CD4-positive, alpha-beta T cell (primary cell): ENCODE data around the gene REV3L. TPM values are rescaled to one million over a fixed set of nuclear protein-coding genes. Genes with fewer than 3 reads are reported as not detected.

Source experiments
- ATAC-seq: fragments of 200-7000 bp; cut with Tn5 transposase; one replicate; pipeline ENCODE4 v1.10.0; 2022; ENCODE audit warnings: mild to moderate bottlenecking; ENCODE audit not compliant: poor library complexity
- CTCF ChIA-PET: fragments of 350-600 bp; sonication (Branson Sonifier 250); formaldehyde crosslinking; loops from one replicate; lab custom pipeline; 2021; ENCODE audit warnings: antibody characterized with exemption, inconsistent platforms; lab: Charles Lee
- POLR2A ChIA-PET: fragments of 350-600 bp; sonication (Branson Sonifier 250); formaldehyde crosslinking; loops from one replicate; lab custom pipeline; 2021; ENCODE audit warnings: antibody characterized with exemption, inconsistent platforms; lab: Charles Lee
- DNase-seq, 14 experiments: peaks; one replicate each; pipeline ENCODE4 v3.0.0-alpha.2; 2013 to 2020; ENCODE audit warnings: mixed read lengths in 2 of 14
- H3K27ac ChIP-seq, 2 donors: one replicate each; pipeline versions ENCODE4 v1.5.1 to v1.7.0; 2013; ENCODE audit warnings: low read length in 2 of 2, low read depth in 1 of 2, mild to moderate bottlenecking in 1 of 2
- H3K27me3 ChIP-seq, 2 experiments: 1 replicate in 1 of 2; 2 replicates in 1 of 2; pipeline versions ENCODE4 v1.6.1 to v1.7.0; 2013; ENCODE audit warnings: low read length in 2 of 2, control low read depth in 1 of 2, mild to moderate bottlenecking in 1 of 2, moderate library complexity in 1 of 2; ENCODE audit not compliant: insufficient read depth in 2 of 2, control insufficient read depth in 1 of 2
- H3K36me3 ChIP-seq: one replicate; pipeline ENCODE4 v1.6.1; 2013; ENCODE audit warnings: low read length, control low read depth; ENCODE audit not compliant: insufficient read depth
- H3K4me1 ChIP-seq: one replicate; pipeline ENCODE4 v1.6.1; 2013; ENCODE audit warnings: low read length, control low read depth; ENCODE audit not compliant: insufficient read depth
- H3K4me3 ChIP-seq: one replicate; pipeline ENCODE4 v1.5.1; 2013; ENCODE audit warnings: mild to moderate bottlenecking, low read length, moderate library complexity
- H3K9me3 ChIP-seq, 2 experiments: 1 replicate in 1 of 2; 2 replicates in 1 of 2; pipeline versions ENCODE4 v1.6.1 to v1.7.0; 2013; ENCODE audit warnings: low read length in 2 of 2, mild to moderate bottlenecking in 2 of 2, control low read depth in 1 of 2, moderate library complexity in 1 of 2; ENCODE audit not compliant: control insufficient read depth in 1 of 2, insufficient read depth in 1 of 2
- H3K27ac Mint-ChIP-seq: one replicate; pipeline ENCODE4 v1.8.0; 2020; ENCODE audit warnings: mixed read lengths
- H3K27me3 Mint-ChIP-seq: one replicate; pipeline ENCODE4 v1.8.0; 2021; ENCODE audit warnings: mixed read lengths
- H3K36me3 Mint-ChIP-seq: one replicate; pipeline ENCODE4 v1.8.0; 2021; ENCODE audit warnings: low read depth, mixed read lengths
- H3K4me1 Mint-ChIP-seq: one replicate; pipeline ENCODE4 v1.8.0; 2021; ENCODE audit warnings: low read depth, mixed read lengths
- H3K4me3 Mint-ChIP-seq: one replicate; pipeline ENCODE4 v1.8.0; 2020; ENCODE audit warnings: mild to moderate bottlenecking, mixed read lengths
- H3K9me3 Mint-ChIP-seq: one replicate; pipeline ENCODE4 v1.8.0; 2020; ENCODE audit warnings: mixed read lengths
- intact Hi-C, 2 experiments: fragments of 100-400 bp; cut with DNase I in 1 of 2; cut with micrococcal nuclease in 1 of 2; formaldehyde crosslinking; loops; one replicate each; pipeline versions ENCODE4 v1.15.1 to v1.9.0; 2023 to 2025; cut with DNase I, micrococcal nuclease
- total RNA-seq, 174 experiments: library from RNA in 2 of 174; stranded (reverse) in 2 of 174; gene quantifications; one replicate each; pipeline ENCODE4 v1.2.3 and lab custom pipeline; 2021 to 2026
- TF ChIP-seq, protein P1 (sequence below): fragments of 200-600 bp; IDR thresholded peaks from one replicate; pipeline ENCODE4 v1.8.0; 2022; ENCODE audit warnings: antibody characterized with exemption, mild to moderate bottlenecking

Gene REV3L
- total RNA-seq, 2 experiments from 2014 or later: 17.0 to 20.6 TPM

DNA sequence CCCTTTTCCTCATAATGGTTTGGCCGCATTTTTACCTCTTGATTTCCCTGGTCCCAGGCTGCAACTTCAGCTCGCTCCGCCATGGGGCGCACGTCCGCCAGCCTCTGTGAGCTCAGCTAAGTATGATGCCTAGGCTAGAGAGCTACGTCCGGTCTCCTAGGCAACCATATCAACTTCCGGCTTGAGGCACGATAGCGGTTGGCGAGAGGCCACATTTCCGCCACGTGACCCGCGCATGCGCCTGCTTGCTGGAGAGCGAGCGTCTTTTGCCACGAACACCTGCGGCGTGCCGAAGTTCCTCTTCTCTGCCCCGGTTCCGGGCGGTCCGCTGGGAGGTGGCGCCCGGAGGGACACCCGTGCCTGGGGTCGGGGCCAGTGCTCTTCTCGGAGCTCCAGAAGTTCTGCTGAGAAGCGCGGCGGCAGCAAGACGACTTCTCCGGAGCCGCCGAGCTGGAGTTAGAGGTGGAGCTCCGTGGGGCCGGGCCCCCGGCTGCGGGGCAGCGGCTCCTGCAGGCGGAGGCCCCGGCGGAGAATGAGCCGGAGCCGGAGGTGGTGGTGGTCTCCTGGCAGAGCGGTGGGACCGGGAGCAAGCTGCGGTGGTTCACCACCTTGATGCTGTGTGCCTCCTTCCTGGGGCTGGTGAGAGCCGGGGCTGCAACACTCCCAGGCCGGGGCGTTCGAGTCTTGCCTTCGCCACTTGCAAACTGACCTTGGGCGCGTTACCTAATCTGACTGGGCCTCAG, 223.8 kb downstream of the REV3L start:
- Mint-ChIP-seq H3K27me3 (no peaks in the 10 kb centered on the region), H3K4me1 (peaks cover 35% of the 10 kb centered on the region), H3K4me3 (peak overlapping the region; percentile 90), H3K27ac (peak overlapping the region; percentile 87), H3K36me3 (peaks cover 20% of the 10 kb centered on the region), H3K9me3 (no peaks in the 10 kb centered on the region)
- ATAC-seq: peak; percentile 95
- ChIA-PET CTCF (interaction anchor here (0.6 to 1.5 kb wide), 18 partner anchors 9 to 828 kb away, joined by 3 to 19 read pairs (median 4); partner anchors contain the start of genes FAM229B, REV3L, RPF2 and TRAF3IP2), POLR2A (interaction anchor here (0.6 to 2.7 kb wide), 27 partner anchors 8 to 1079 kb away, joined by 3 to 59 read pairs (median 5); partner anchors contain the start of genes AMD1, CDC40, CDK19 and FAM229B)
- TF ChIP-seq, protein P1, sequence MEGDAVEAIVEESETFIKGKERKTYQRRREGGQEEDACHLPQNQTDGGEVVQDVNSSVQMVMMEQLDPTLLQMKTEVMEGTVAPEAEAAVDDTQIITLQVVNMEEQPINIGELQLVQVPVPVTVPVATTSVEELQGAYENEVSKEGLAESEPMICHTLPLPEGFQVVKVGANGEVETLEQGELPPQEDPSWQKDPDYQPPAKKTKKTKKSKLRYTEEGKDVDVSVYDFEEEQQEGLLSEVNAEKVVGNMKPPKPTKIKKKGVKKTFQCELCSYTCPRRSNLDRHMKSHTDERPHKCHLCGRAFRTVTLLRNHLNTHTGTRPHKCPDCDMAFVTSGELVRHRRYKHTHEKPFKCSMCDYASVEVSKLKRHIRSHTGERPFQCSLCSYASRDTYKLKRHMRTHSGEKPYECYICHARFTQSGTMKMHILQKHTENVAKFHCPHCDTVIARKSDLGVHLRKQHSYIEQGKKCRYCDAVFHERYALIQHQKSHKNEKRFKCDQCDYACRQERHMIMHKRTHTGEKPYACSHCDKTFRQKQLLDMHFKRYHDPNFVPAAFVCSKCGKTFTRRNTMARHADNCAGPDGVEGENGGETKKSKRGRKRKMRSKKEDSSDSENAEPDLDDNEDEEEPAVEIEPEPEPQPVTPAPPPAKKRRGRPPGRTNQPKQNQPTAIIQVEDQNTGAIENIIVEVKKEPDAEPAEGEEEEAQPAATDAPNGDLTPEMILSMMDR: peak; percentile 96
- peak overlapping the region; percentile 60 for H3K4me3 ChIP-seq
- H3K27me3 ChIP-seq: no peaks in the 10 kb centered on the region
- peaks cover 28% of the 10 kb centered on the region for H3K4me1 ChIP-seq
- intact Hi-C loops: loop anchor here (1.0 to 10.0 kb wide), 11 partner anchors 219 to 1572 kb away; partner anchors contain the start of genes RPF2 (in 2 of the 2), CDK19 (in 1 of the 2), REV3L (in 1 of the 2) and TRAF3IP2 (in 1 of the 2)
- H3K27ac ChIP-seq: peak overlapping the region; percentile 78 to 89
- H3K36me3 ChIP-seq: peaks cover 11% of the 10 kb centered on the region
- H3K9me3 ChIP-seq: no peaks in the 10 kb centered on the region
- DNase-seq: peak; percentile 98 to 100 (median 99)

DNA sequence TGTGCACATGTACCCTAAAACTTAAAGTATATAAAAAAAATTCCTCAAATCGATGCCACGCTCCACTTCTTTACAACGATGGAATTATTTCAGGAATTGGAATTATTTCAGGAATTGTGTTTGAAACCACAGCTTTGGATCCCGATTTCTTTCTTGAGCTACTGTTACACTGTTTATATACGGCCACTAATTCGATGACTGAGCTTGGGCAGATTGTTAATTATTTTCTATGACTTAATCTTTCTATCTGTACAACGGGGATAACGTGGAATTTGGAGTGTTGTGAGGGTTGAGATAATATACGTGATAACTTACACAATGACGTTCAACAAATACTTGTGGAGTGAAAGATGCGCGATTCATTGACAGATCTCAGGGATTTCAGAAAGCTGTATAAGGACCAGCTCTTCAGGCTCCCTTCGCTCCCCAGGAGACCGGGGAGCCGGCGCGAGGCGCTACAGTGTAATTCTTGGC, 224.4 kb downstream of the REV3L start:
- no peaks in the 10 kb centered on the region for H3K9me3 ChIP-seq
- Mint-ChIP-seq H3K36me3 (peaks cover 14% of the 10 kb centered on the region), H3K27me3 (no peaks in the 10 kb centered on the region), H3K9me3 (no peaks in the 10 kb centered on the region), H3K4me1 (peaks cover 31% of the 10 kb centered on the region), H3K27ac (peak overlapping the region; percentile 87), H3K4me3 (peak overlapping the region; percentile 90)
- no peak for DNase-seq
- H3K4me3 ChIP-seq: peak overlapping the region; percentile 60
- no peaks in the 10 kb centered on the region for H3K27me3 ChIP-seq
- intact Hi-C loops: loop anchor here (1.0 to 10.0 kb wide), 11 partner anchors 220 to 1571 kb away; partner anchors contain the start of genes RPF2 (in 2 of the 2), CDK19 (in 1 of the 2), REV3L (in 1 of the 2) and TRAF3IP2 (in 1 of the 2)
- CTCF ChIA-PET: interaction anchor here (0.6 to 1.5 kb wide), 16 partner anchors 8 to 904 kb away, joined by 3 to 19 read pairs (median 4); partner anchors contain the start of genes FAM229B, RPF2, TRAF3IP2 and TUBE1
- peak overlapping the region in 1 of 2 donors; percentile 55 for H3K27ac ChIP-seq
- ATAC-seq: no peak
- POLR2A ChIA-PET: interaction anchor here (0.9 to 2.7 kb wide), 26 partner anchors 8 to 1079 kb away, joined by 3 to 59 read pairs (median 5); partner anchors contain the start of genes AMD1, CDC40, CDK19 and FAM229B
- TF ChIP-seq, protein P1: no peak
- peaks cover 8% of the 10 kb centered on the region for H3K36me3 ChIP-seq
- H3K4me1 ChIP-seq: peaks cover 28% of the 10 kb centered on the region

DNA sequence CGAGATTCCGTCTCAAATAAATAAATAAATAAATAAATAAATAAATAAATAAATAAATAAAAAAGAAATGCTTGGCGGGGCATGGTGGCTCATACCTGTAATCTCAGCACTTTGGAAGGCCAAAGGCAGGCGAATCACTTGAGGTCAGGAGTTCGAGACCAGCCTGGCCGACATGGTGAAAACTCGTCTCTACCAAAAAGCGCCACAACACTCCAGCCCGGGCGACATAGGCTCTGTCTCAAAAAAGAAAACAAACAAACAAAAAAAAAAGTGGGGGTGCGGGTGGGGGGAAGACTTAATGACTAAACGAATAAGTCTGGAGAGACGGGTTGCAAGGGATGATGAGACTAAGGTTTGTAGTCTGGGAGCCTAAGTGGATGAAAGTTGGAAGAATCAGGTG, 225.0 kb downstream of the REV3L start:
- ATAC-seq (no peak), DNase-seq (peak in 1 of 14 experiments; percentile 14)
- intact Hi-C loops: loop anchor here (5.0 to 10.0 kb wide), 6 partner anchors 276 to 1571 kb away; partner anchors contain the start of genes CDK19 (in 1 of the 2), RPF2 (in 1 of the 2) and TRAF3IP2 (in 1 of the 2)
- CTCF ChIA-PET: interaction anchor here (1.3 to 1.4 kb wide), 2 partner anchors 247 to 784 kb away, joined by 3 to 5 read pairs; no protein-coding TSS in a partner anchor
- TF ChIP-seq, protein P1: no peak
- Histone ChIP-seq H3K27me3 (no peaks in the 10 kb centered on the region), H3K9me3 (no peaks in the 10 kb centered on the region), H3K36me3 (peaks cover 7% of the 10 kb centered on the region), H3K4me1 (peaks cover 27% of the 10 kb centered on the region), H3K27ac (no peak overlapping the region), H3K4me3 (no peak overlapping the region)
- POLR2A ChIA-PET: interaction anchor here (1.2 to 2.7 kb wide), 9 partner anchors 12 to 832 kb away, joined by 3 to 59 read pairs (median 11); partner anchors contain the start of genes AMD1, CDK19, REV3L and RPF2
- no peaks in the 10 kb centered on the region for H3K9me3 Mint-ChIP-seq
- H3K27me3 Mint-ChIP-seq: no peaks in the 10 kb centered on the region
- H3K4me1 Mint-ChIP-seq: peaks cover 30% of the 10 kb centered on the region
- H3K4me3 Mint-ChIP-seq: peak overlapping the region; percentile 90
- H3K27ac Mint-ChIP-seq: no peak overlapping the region
- peaks cover 12% of the 10 kb centered on the region for H3K36me3 Mint-ChIP-seq
